Endothelial cell (in vitro differentiated cells): ENCODE measurements around the gene RAB4A. TPM values are rescaled to one million over a fixed set of nuclear protein-coding genes. Genes with fewer than 3 reads are reported as not detected.

Source experiments
- DNase-seq: peaks from one replicate; pipeline ENCODE4 v3.0.0; 2021; ENCODE audit warnings: low spot score
- H3K27ac Mint-ChIP-seq: one replicate; pipeline ENCODE4 v1.8.0; 2021; ENCODE audit warnings: mixed read lengths, inconsistent platforms; ENCODE audit not compliant: unreplicated experiment
- H3K27me3 Mint-ChIP-seq: one replicate; pipeline ENCODE4 v1.8.0; 2021; ENCODE audit warnings: mild to moderate bottlenecking, moderate library complexity, mixed read lengths, inconsistent platforms; ENCODE audit not compliant: unreplicated experiment
- H3K36me3 Mint-ChIP-seq: one replicate; pipeline ENCODE4 v1.8.0; 2021; ENCODE audit warnings: mild to moderate bottlenecking, low read depth, mixed read lengths, inconsistent platforms; ENCODE audit not compliant: unreplicated experiment
- H3K4me1 Mint-ChIP-seq: one replicate; pipeline ENCODE4 v1.8.0; 2021; ENCODE audit warnings: mild to moderate bottlenecking, mixed read lengths, inconsistent platforms; ENCODE audit not compliant: unreplicated experiment
- H3K4me3 Mint-ChIP-seq: one replicate; pipeline ENCODE4 v1.8.0; 2021; ENCODE audit warnings: mild to moderate bottlenecking, mixed read lengths, inconsistent platforms; ENCODE audit not compliant: unreplicated experiment
- H3K9me3 Mint-ChIP-seq: one replicate; pipeline ENCODE4 v1.8.0; 2021; ENCODE audit warnings: mixed read lengths, inconsistent platforms; ENCODE audit not compliant: unreplicated experiment
- CTCF ChIP-seq: fragments of 200-600 bp; sonication (generic); IDR thresholded peaks from one replicate; pipeline ENCODE4 v1.5.0; 2021; ENCODE audit warnings: antibody characterized with exemption; ENCODE audit not compliant: unreplicated experiment
- total RNA-seq: library from RNA; stranded (reverse); fragmentation: NEBNext Ultra II Directional; extraction: Animal tissue kit (Norgen Biotek cat#: 25700); gene quantifications from one replicate; pipeline ENCODE4 v1.2.1, GENCODE V29; 2021; ENCODE audit not compliant: unreplicated experiment

Gene RAB4A
- total RNA-seq, 1 donor from 2014 or later: 80.4 TPM

GRCh38 chr1:229230140-229230892, 40.6 kb upstream of the RAB4A start:
- no peak for TF ChIP-seq CTCF
- DNase-seq: no peak
- Mint-ChIP-seq H3K27me3 (peaks cover 3% of the 10 kb centered on the region), H3K4me1 (peaks cover 36% of the 10 kb centered on the region), H3K27ac (peak overlapping the region; percentile 93), H3K36me3 (no peaks in the 10 kb centered on the region), H3K4me3 (no peak overlapping the region), H3K9me3 (no peaks in the 10 kb centered on the region)

GRCh38 chr1:229230893-229231753, 39.8 kb upstream of the RAB4A start:
- Mint-ChIP-seq H3K27me3 (no peaks in the 10 kb centered on the region), H3K9me3 (no peaks in the 10 kb centered on the region), H3K4me1 (peaks cover 36% of the 10 kb centered on the region), H3K36me3 (no peaks in the 10 kb centered on the region), H3K4me3 (no peak overlapping the region), H3K27ac (no peak overlapping the region)
- no peak for TF ChIP-seq CTCF
- DNase-seq: no peak

- no peak overlapping the region for H3K4me3 Mint-ChIP-seq
- no peaks in the 10 kb centered on the region for H3K27me3 Mint-ChIP-seq
Observed at GRCh38 chr1:229231754-229232119, 39.2 kb upstream of the RAB4A start.

GRCh38 chr1:229234870-229235472, 35.9 kb upstream of the RAB4A start:
- Mint-ChIP-seq H3K9me3 (no peaks in the 10 kb centered on the region), H3K36me3 (no peaks in the 10 kb centered on the region), H3K4me3 (no peak overlapping the region), H3K27me3 (no peaks in the 10 kb centered on the region), H3K27ac (no peak overlapping the region), H3K4me1 (peaks cover 32% of the 10 kb centered on the region)
- DNase-seq: no peak
- no peak for TF ChIP-seq CTCF

More at GRCh38 chr1:229231754-229232119, 39.2 kb upstream of the RAB4A start:
- Mint-ChIP-seq H3K27ac (no peak overlapping the region), H3K36me3 (no peaks in the 10 kb centered on the region), H3K4me1 (peaks cover 36% of the 10 kb centered on the region), H3K9me3 (no peaks in the 10 kb centered on the region)
- no peak for TF ChIP-seq CTCF
- no peak for DNase-seq
